ENCODE measurements around the gene GALNT2. TPM values are rescaled to one million over a fixed set of nuclear protein-coding genes. Genes with fewer than 3 reads are reported as not detected.

GALNT2 gene
- total and polyA plus RNA-seq, 2 donors (not counting 1 experiment from before 2014, with no cell fraction given) = 19.0 to 184 TPM

GRCh38 chr1:230119340-230119739, 52.3 kb downstream of the GALNT2 start:
- 71% methylated on average over 1 of the region's 6 CpGs for WGBS (ENCODE audit: insufficient coverage)
- H3K4me1 ChIP-seq (ENCODE audit: control insufficient read depth in 2 of 2, insufficient read depth in 2 of 2, low read length in 2 of 2) = peaks cover 44 to 60% of the 10 kb centered on the region in 2 donors
- no peaks in the 10 kb centered on the region for H4K20me1 ChIP-seq (ENCODE audit: control insufficient read depth, insufficient read depth, low read length, poor library complexity, severe bottlenecking)
- H3K36me3 ChIP-seq (replicated peaks in 1 of 2; ENCODE audit: control extremely low read depth in 1 of 2, control insufficient read depth in 1 of 2, extremely low read depth in 1 of 2, insufficient read depth in 2 of 2, low read length in 1 of 2) = peaks cover 0 to 8% of the 10 kb centered on the region in 2 experiments
- no peak overlapping the region for H3K9ac ChIP-seq (ENCODE audit: low read length)
- H3K9me3 Mint-ChIP-seq (ENCODE audit: insufficient read depth) = no peaks in the 10 kb centered on the region
- POLR2A ChIA-PET = no interaction called here
- peak overlapping the region; percentile 50 for H3K27ac Mint-ChIP-seq
- intact Hi-C loops (cut with micrococcal nuclease) = no loop called here
- TF ChIP-seq CTCF (IDR thresholded peaks at IDR 0.05) = no peak
- TF ChIP-seq EZH2 (IDR thresholded peaks at IDR 0.05; ENCODE audit: borderline replicate concordance, insufficient read depth, low read depth, low read length, poor library complexity, severe bottlenecking) = no peak
- H3K4me3 Mint-ChIP-seq = no peak overlapping the region
- H3K27ac ChIP-seq (ENCODE audit: low read length in 2 of 2) = no peak overlapping the region
- no peaks in the 10 kb centered on the region for H3K27me3 ChIP-seq (replicated peaks in 1 of 4; ENCODE audit: control extremely low read depth in 1 of 4, control insufficient read depth in 3 of 4, insufficient read depth in 4 of 4, low read length in 3 of 4)
- DNase-seq = no peak
- no peak for ATAC-seq (ENCODE audit: low read depth)
- H3K4me3 ChIP-seq (ENCODE audit: control extremely low read depth in 1 of 5, extremely low read depth in 1 of 5, insufficient read depth in 1 of 5, low read depth in 2 of 5, low read length in 4 of 5) = no peak overlapping the region
- no peak overlapping the region for H2AFZ ChIP-seq (ENCODE audit: insufficient read depth, low read depth, low read length, poor library complexity, severe bottlenecking)
- no peaks in the 10 kb centered on the region for H3K27me3 Mint-ChIP-seq
- no peaks in the 10 kb centered on the region for H3K9me3 ChIP-seq (ENCODE audit: control extremely low read depth in 1 of 3, control insufficient read depth in 2 of 3, insufficient read depth in 1 of 3, low read length in 2 of 3)
- CTCF ChIA-PET = interaction anchor here (1.1 kb wide), 1 partner anchor 31 kb away, joined by 3 read pairs; no protein-coding TSS in a partner anchor
- peaks cover 71% of the 10 kb centered on the region for H3K79me2 ChIP-seq (ENCODE audit: control insufficient read depth, insufficient read depth, low read length)
- peaks cover 83% of the 10 kb centered on the region for H3K4me1 Mint-ChIP-seq
- H3K4me2 ChIP-seq (replicated peaks; ENCODE audit: low read depth, low read length, poor library complexity, severe bottlenecking) = no peak overlapping the region

- Mint-ChIP-seq H3K4me3 (no peak overlapping the region), H3K4me1 (peaks cover 90% of the 10 kb centered on the region), H3K27me3 (no peaks in the 10 kb centered on the region), H3K9me3 (ENCODE audit: insufficient read depth) (no peaks in the 10 kb centered on the region), H3K27ac (peak overlapping the region; percentile 52)
- TF ChIP-seq EZH2 (IDR thresholded peaks at IDR 0.05; ENCODE audit: borderline replicate concordance, insufficient read depth, low read depth, low read length, poor library complexity, severe bottlenecking) = no peak
- no peaks in the 10 kb centered on the region for H3K27me3 ChIP-seq (replicated peaks in 1 of 4; ENCODE audit: control extremely low read depth in 1 of 4, control insufficient read depth in 3 of 4, insufficient read depth in 4 of 4, low read length in 3 of 4)
- CTCF ChIA-PET = interaction anchor here (1.5 to 4.6 kb wide), 2 partner anchors 11 to 42 kb away, joined by 3 to 26 read pairs; no protein-coding TSS in a partner anchor
- ATAC-seq (ENCODE audit: low read depth) (no peak), DNase-seq (no peak)
- no peaks in the 10 kb centered on the region for H3K9me3 ChIP-seq (ENCODE audit: control extremely low read depth in 1 of 3, control insufficient read depth in 2 of 3, insufficient read depth in 1 of 3, low read length in 2 of 3)
- H4K20me1 ChIP-seq (ENCODE audit: control insufficient read depth, insufficient read depth, low read length, poor library complexity, severe bottlenecking) = no peaks in the 10 kb centered on the region
- H3K36me3 ChIP-seq (replicated peaks in 1 of 2; ENCODE audit: control extremely low read depth in 1 of 2, control insufficient read depth in 1 of 2, extremely low read depth in 1 of 2, insufficient read depth in 2 of 2, low read length in 1 of 2) = peaks cover 0 to 7% of the 10 kb centered on the region in 2 experiments
- peaks cover 55 to 70% of the 10 kb centered on the region in 2 donors for H3K4me1 ChIP-seq (ENCODE audit: control insufficient read depth in 2 of 2, insufficient read depth in 2 of 2, low read length in 2 of 2)
- 95% methylated on average over 13 of the region's 14 CpGs for WGBS (ENCODE audit: insufficient coverage)
- no peak overlapping the region for H2AFZ ChIP-seq (ENCODE audit: insufficient read depth, low read depth, low read length, poor library complexity, severe bottlenecking)
- intact Hi-C loops (cut with micrococcal nuclease) = loop anchor here (5.0 kb wide), 3 partner anchors 47 to 263 kb away; no protein-coding TSS in a partner anchor
- no peak overlapping the region for H3K4me2 ChIP-seq (replicated peaks; ENCODE audit: low read depth, low read length, poor library complexity, severe bottlenecking)
- H3K27ac ChIP-seq (ENCODE audit: low read length in 2 of 2) = no peak overlapping the region
- peaks cover 74% of the 10 kb centered on the region for H3K79me2 ChIP-seq (ENCODE audit: control insufficient read depth, insufficient read depth, low read length)
- POLR2A ChIA-PET = no interaction called here
- H3K4me3 ChIP-seq (ENCODE audit: control extremely low read depth in 1 of 5, extremely low read depth in 1 of 5, insufficient read depth in 1 of 5, low read depth in 2 of 5, low read length in 4 of 5) = no peak overlapping the region
- no peak overlapping the region for H3K9ac ChIP-seq (ENCODE audit: low read length)
These were observed 53.4 kb downstream of the GALNT2 start for GRCh38 chr1:230120289-230120920.
